Cardiac muscle cell (in vitro differentiated cells and primary cell): ENCODE results near the gene TBC1D32. TPM values are rescaled to one million over a fixed set of nuclear protein-coding genes. Genes with fewer than 3 reads are reported as not detected.
"Not testable (repeated sequence)": the region's sequence is repeated elsewhere in the genome, so short reads cannot be mapped to it uniquely, and the experiment has no call there.

Experiments used
- DNase-seq, 2 donors: peaks; one replicate each; pipeline versions ENCODE4 v3.0.0 to v3.0.0-alpha.2; 2010 to 2017; ENCODE audit warnings: low read depth in 1 of 2, low spot score in 1 of 2
- H3K27ac ChIP-seq: fragments of 200-600 bp; sonication (generic); 2 replicates; pipeline ENCODE4 v1.5.1; 2016
- H3K27me3 ChIP-seq: fragments of 200-600 bp; sonication (generic); 2 replicates; pipeline ENCODE4 v1.6.0; 2016; ENCODE audit warnings: control low read depth
- H3K36me3 ChIP-seq: fragments of 200-600 bp; sonication (generic); 2 replicates; pipeline ENCODE4 v1.5.1; 2016; ENCODE audit warnings: control low read depth
- H3K4me1 ChIP-seq: fragments of 200-600 bp; sonication (generic); 2 replicates; pipeline ENCODE4 v1.8.1; 2017; ENCODE audit warnings: low read depth, mild to moderate bottlenecking, mixed run types
- H3K4me3 ChIP-seq: fragments of 200-600 bp; sonication (generic); 2 replicates; pipeline ENCODE4 v1.5.1; 2016; ENCODE audit warnings: mild to moderate bottlenecking
- H3K9me3 ChIP-seq: fragments of 200-600 bp; sonication (generic); 2 replicates; pipeline ENCODE4 v1.5.1; 2017; ENCODE audit warnings: low read depth, mild to moderate bottlenecking, control low read depth
- polyA plus RNA-seq: library from polyadenylated mRNA; unstranded; fragments of >200 nt; fragmentation: Nextera tagmentation; extraction: Ambion mirVana; gene quantifications from 2 replicates; pipeline ENCODE4 v1.2.1, GENCODE V29; 2016
- total RNA-seq: library from RNA; depleted of rRNA; stranded (reverse); fragments of >200 nt; gene quantifications from 2 replicates; pipeline ENCODE4 v1.2.3, GENCODE V29; 2016
- TF ChIP-seq, protein P1 (sequence below): IDR thresholded peaks from 2 replicates; pipeline ENCODE4 v1.5.1; 2012; ENCODE audit warnings: low read depth, mild to moderate bottlenecking, low read length

The TBC1D32 gene
- total and polyA plus RNA-seq, 2 experiments from 2014 or later = 4.4 to 6.9 TPM

DNA sequence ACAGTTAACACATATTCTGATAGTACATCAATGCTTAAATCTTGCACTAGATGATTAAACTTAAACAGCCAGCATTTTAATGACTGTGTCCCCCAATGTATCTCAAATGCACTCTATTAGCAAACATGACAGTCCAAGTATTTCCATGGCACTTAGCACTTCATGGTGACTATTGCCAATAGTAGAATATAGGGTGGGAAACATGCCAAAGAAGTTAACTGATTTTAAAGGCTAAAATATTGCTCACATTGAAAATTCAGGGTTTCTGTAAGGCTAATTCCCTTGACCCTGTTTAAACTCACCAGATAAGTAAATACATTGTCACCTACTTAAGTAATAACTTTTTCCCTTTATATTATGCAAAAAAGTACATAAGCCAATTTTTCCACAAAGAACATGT is 266.9 kb downstream of the TBC1D32 start:
- H3K36me3 ChIP-seq = no peaks in the 10 kb centered on the region
- H3K4me1 ChIP-seq = no peaks in the 10 kb centered on the region
- no peaks in the 10 kb centered on the region for H3K9me3 ChIP-seq
- DNase-seq = no peak
- TF ChIP-seq, protein P1, sequence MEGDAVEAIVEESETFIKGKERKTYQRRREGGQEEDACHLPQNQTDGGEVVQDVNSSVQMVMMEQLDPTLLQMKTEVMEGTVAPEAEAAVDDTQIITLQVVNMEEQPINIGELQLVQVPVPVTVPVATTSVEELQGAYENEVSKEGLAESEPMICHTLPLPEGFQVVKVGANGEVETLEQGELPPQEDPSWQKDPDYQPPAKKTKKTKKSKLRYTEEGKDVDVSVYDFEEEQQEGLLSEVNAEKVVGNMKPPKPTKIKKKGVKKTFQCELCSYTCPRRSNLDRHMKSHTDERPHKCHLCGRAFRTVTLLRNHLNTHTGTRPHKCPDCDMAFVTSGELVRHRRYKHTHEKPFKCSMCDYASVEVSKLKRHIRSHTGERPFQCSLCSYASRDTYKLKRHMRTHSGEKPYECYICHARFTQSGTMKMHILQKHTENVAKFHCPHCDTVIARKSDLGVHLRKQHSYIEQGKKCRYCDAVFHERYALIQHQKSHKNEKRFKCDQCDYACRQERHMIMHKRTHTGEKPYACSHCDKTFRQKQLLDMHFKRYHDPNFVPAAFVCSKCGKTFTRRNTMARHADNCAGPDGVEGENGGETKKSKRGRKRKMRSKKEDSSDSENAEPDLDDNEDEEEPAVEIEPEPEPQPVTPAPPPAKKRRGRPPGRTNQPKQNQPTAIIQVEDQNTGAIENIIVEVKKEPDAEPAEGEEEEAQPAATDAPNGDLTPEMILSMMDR = no peak
- no peaks in the 10 kb centered on the region for H3K27me3 ChIP-seq
- H3K4me3 ChIP-seq = no peak overlapping the region
- no peak overlapping the region for H3K27ac ChIP-seq

DNA sequence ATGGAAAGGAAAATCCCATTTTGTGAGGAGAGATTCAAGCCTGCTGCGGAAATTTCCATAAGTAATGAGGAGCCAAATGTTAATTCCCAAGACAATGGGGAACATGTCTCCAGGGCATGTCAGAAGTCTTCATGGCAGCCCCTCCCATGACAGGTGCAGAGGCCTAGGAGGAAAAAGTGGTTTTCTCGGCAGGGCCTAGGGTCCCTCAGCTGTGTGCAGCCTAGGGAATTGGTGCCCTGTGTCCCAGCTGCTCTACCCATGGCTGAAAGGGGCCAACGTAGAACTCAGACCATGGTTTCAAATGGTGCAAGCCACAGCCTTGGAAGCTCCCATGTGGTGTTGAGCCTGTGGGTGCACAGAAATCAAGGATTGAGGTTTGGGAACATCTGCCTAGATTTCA is 269.9 kb downstream of the TBC1D32 start:
- Histone ChIP-seq H3K9me3 (no peaks in the 10 kb centered on the region), H3K4me1 (no peaks in the 10 kb centered on the region), H3K27ac (no peak overlapping the region), H3K4me3 (no peak overlapping the region), H3K27me3 (no peaks in the 10 kb centered on the region), H3K36me3 (no peaks in the 10 kb centered on the region)
- no peak for DNase-seq
- TF ChIP-seq, protein P1 = no peak

DNA sequence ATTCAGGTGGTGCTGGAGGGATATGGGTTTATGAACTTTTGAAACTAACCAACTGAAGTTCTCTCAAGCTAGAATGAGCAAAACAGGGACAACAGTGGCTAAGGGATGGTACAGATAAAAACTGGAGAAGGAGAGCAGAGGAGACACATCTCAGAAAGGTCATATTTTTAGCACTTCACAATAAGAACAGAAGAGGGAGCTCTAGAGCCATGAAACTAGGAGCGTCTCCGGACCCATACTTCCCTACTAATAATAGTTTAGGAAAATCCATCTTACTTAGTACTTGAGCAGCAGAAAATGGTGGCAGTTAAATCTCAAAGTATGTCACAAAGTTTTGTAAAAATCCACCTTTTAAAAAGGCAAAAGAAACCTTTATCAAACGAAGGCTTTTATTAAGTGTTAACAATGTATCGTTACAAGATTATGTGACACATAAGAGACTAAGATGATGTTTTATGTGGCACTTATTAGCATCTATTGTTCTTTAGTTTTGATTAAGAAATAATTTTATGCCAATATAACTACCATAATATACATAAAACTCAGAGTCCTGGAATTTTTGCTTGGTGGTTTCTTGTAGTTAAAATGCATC is 278.6 kb downstream of the TBC1D32 start:
- H3K36me3 ChIP-seq = no peaks in the 10 kb centered on the region
- H3K4me1 ChIP-seq = no peaks in the 10 kb centered on the region
- no peak overlapping the region for H3K4me3 ChIP-seq
- no peaks in the 10 kb centered on the region for H3K27me3 ChIP-seq
- no peaks in the 10 kb centered on the region for H3K9me3 ChIP-seq
- no peak overlapping the region for H3K27ac ChIP-seq
- TF ChIP-seq, protein P1 = peak; percentile 76
- peak; percentile 67 to 72 for DNase-seq

DNA sequence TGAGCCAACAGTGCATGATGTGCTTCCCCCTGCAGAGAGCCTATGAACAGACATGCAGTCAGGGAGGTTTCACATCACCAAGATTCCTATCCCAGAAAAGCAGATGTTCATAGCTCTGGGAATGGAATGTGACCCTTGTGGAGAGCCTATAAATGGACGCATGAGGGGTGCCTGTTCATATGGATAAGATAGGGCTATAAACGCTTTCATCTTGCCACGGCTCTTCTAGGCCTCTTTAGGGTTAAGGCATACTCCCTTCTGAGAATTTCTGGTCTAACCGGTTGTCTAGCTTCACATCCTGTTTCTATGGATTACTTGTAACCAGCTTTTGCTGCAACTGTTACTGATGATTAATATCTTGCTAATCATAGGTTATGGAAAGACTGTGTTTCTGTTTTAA is 285.7 kb downstream of the TBC1D32 start:
- not testable (repeated sequence) for H3K27me3 ChIP-seq, H3K9me3 ChIP-seq, H3K4me3 ChIP-seq, H3K27ac ChIP-seq, H3K36me3 ChIP-seq, H3K4me1 ChIP-seq, DNase-seq

DNA sequence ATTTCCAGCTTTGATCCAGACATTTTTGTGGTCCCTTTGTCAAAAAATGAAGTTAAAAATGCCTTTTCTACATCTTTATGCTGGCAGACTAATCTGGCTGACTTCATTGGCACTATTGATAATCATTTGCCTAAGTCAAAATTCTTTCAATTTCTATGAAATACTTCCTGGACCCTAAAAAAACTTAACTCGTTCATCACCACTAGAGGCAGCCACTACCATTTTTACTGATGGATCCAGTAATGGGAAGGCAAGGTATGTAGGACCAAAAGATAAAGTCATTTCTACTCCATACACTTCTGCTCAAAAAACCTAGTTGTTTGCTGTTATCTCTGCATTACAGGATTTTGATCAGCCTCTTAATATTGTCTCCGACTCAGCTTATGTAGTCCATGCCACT is 289.4 kb downstream of the TBC1D32 start:
- H3K36me3 ChIP-seq, H3K27ac ChIP-seq, H3K9me3 ChIP-seq, DNase-seq, H3K4me1 ChIP-seq, H3K27me3 ChIP-seq, H3K4me3 ChIP-seq: not testable (repeated sequence)

DNA sequence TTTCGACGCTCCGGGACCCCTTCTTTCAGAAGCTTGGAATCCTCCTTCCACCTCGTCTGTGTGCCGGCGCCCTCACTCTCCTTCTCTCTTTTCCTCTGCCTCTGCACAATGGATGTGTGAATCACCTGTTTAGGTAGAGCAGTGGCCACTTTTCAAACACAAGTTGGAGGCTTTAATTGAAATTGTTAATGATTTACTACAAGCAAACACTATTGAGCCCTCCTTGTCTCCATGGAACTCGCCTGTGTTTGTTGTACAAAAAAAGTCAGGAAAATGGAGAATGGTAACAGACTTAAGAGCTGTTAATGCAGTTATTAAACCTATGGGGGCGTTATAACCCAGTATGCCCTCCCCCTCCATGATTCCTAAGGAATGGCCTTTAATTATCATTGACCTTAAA is 290.6 kb downstream of the TBC1D32 start:
- not testable (repeated sequence) for DNase-seq, H3K4me3 ChIP-seq, H3K27me3 ChIP-seq, H3K36me3 ChIP-seq, H3K27ac ChIP-seq, H3K9me3 ChIP-seq, H3K4me1 ChIP-seq

DNA sequence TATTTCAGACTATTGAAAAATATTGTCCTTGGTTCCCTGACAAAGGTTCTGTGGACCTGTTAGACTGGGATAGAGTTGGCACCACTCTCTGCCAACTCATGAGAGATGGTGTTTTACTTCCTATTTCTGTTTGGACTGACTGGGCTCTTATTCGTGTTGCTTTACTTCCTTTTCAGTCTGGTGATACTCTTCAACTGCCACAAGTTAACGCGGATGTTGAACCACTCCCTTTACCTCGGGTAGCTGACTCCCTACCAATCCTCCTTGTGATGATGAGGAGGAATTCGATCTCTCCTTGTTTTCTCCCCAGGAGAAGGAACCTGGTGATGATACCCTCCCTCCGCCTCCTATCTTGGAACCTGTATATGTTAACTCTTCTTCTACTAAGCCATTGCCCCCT is 291.1 kb downstream of the TBC1D32 start:
- H3K36me3 ChIP-seq, H3K27ac ChIP-seq, H3K4me3 ChIP-seq, H3K27me3 ChIP-seq, H3K4me1 ChIP-seq, H3K9me3 ChIP-seq, DNase-seq: not testable (repeated sequence)

DNA sequence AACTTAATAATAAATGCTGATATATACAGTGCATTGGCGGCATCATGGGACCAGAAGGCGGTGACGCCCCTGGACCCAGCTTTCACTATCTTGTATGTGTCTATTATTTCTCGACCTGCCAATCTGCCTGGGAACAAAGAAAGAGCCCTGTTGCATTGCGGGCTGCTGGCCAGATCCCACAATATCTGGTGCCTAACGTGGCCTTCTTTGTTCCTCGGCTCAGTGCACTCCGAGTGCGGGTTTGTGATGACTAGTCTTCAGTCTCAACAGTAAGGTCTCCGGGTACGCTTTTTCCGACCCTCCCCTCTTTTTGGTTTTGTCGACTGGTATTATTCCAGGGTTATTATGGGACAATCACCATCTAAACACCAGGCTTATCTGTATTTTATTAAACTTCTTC is 291.5 kb downstream of the TBC1D32 start:
- TF ChIP-seq, protein P1 = no peak
- Histone ChIP-seq H3K9me3 (no peaks in the 10 kb centered on the region), H3K27ac (no peak overlapping the region), H3K36me3 (no peaks in the 10 kb centered on the region), H3K4me3 (no peak overlapping the region), H3K4me1 (no peaks in the 10 kb centered on the region), H3K27me3 (no peaks in the 10 kb centered on the region)
- DNase-seq = no peak
